SK-N-MC (cell line): ENCODE data around the gene BCL7B.
"Not testable (repeated sequence)": the region's sequence is repeated elsewhere in the genome, so short reads cannot be mapped to it uniquely, and the experiment has no call there.

Experiments
- DNase-seq: peaks from one replicate; pipeline ENCODE4 v3.0.0-alpha.2; 2011; ENCODE audit warnings: low read depth, low spot score
- H3K27ac ChIP-seq: fragments of 200-600 bp; sonication (generic); 2 replicates; pipeline ENCODE4 v1.5.1; 2016; ENCODE audit warnings: mixed run types
- H3K36me3 ChIP-seq: fragments of 200-600 bp; sonication (generic); 2 replicates; pipeline ENCODE4 v1.6.1; 2017; ENCODE audit warnings: antibody characterized with exemption, low read length, mixed read lengths; ENCODE audit not compliant: insufficient read depth
- H3K4me3 ChIP-seq: fragments of 200-600 bp; sonication (generic); 2 replicates; pipeline ENCODE4 v1.5.1; 2016
- H3K9ac ChIP-seq: fragments of 200-600 bp; sonication (generic); 2 replicates; pipeline ENCODE4 v1.8.0; 2017; ENCODE audit warnings: mixed run types, mixed read lengths; ENCODE audit not compliant: insufficient read length
- H3K9me3 ChIP-seq: fragments of 200-600 bp; sonication (generic); 2 replicates; pipeline ENCODE4 v1.6.1; 2017; ENCODE audit warnings: low read depth, mild to moderate bottlenecking, antibody characterized with exemption, low read length, moderate library complexity, mixed read lengths
- EZH2 ChIP-seq: fragments of 200-600 bp; sonication (generic); IDR thresholded peaks from one replicate; pipeline ENCODE4 v1.6.1; 2017; ENCODE audit warnings: antibody characterized with exemption
- FOXP2 ChIP-seq: optimal IDR thresholded peaks from 2 replicates; pipeline ENCODE3; 2011; ENCODE audit warnings: mild to moderate bottlenecking, moderate library complexity; ENCODE audit not compliant: insufficient read depth; ENCODE audit errors: extremely low read length, control extremely low read depth
- POLR2AphosphoS5 ChIP-seq: IDR thresholded peaks from 2 replicates; pipeline ENCODE4 v1.6.1; 2012; ENCODE audit warnings: mild to moderate bottlenecking, low read depth, low read length, borderline replicate concordance

The BCL7B gene

GRCh38 chr7:73596191-73597065, 38.9 kb upstream of the BCL7B start:
- H3K9me3 ChIP-seq = no peaks in the 10 kb centered on the region
- no peak for DNase-seq
- H3K36me3 ChIP-seq = no peaks in the 10 kb centered on the region
- no peak overlapping the region for H3K9ac ChIP-seq
- TF ChIP-seq FOXP2 (no peak), EZH2 (no peak), POLR2AphosphoS5 (no peak)
- H3K4me3 ChIP-seq = no peak overlapping the region
- H3K27ac ChIP-seq = no peak overlapping the region

DNA sequence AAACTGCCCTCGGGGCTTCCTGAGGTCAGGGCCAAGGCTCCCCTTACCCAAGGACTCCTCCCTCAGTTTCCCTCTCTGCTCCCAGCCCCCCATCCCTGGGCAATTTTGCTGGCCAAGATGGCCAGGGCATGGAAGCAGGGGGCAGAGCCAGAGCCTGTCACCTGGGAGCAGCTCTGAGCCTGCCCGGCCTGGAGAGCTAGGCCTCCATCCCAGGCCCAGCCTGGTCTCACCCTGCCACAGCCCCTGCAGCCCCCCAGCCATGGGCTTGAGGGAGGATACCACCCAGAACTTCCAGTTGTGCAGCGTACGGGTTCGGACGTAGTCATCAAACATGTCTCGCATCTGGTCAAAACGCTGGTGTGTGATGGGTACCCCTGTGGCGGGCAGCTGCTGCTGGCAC, 37.9 kb upstream of the BCL7B start:
- DNase-seq = no peak
- TF ChIP-seq EZH2 (no peak), FOXP2 (no peak), POLR2AphosphoS5 (no peak)
- Histone ChIP-seq H3K9ac (no peak overlapping the region), H3K4me3 (no peak overlapping the region), H3K9me3 (no peaks in the 10 kb centered on the region), H3K36me3 (no peaks in the 10 kb centered on the region), H3K27ac (no peak overlapping the region)

- no peak overlapping the region for H3K9ac ChIP-seq
- TF ChIP-seq FOXP2 = no peak
- TF ChIP-seq POLR2AphosphoS5 = no peak
- no peak for TF ChIP-seq EZH2
- no peaks in the 10 kb centered on the region for H3K36me3 ChIP-seq
- H3K4me3 ChIP-seq = no peak overlapping the region
- no peak overlapping the region for H3K27ac ChIP-seq
- no peaks in the 10 kb centered on the region for H3K9me3 ChIP-seq
- DNase-seq = no peak
Measured at GRCh38 chr7:73593207-73594045, 35.9 kb upstream of the BCL7B start.

GRCh38 chr7:73586911-73587310, 29.4 kb upstream of the BCL7B start:
- H3K27ac ChIP-seq = no peak overlapping the region
- no peaks in the 10 kb centered on the region for H3K9me3 ChIP-seq
- TF ChIP-seq EZH2 (no peak), FOXP2 (no peak), POLR2AphosphoS5 (no peak)
- H3K9ac ChIP-seq = no peak overlapping the region
- no peaks in the 10 kb centered on the region for H3K36me3 ChIP-seq
- DNase-seq = no peak
- no peak overlapping the region for H3K4me3 ChIP-seq

- no peaks in the 10 kb centered on the region for H3K9me3 ChIP-seq
- DNase-seq = no peak
- no peak overlapping the region for H3K4me3 ChIP-seq
- TF ChIP-seq EZH2 (no peak), FOXP2 (no peak), POLR2AphosphoS5 (no peak)
- H3K27ac ChIP-seq = no peak overlapping the region
- H3K9ac ChIP-seq = no peak overlapping the region
- no peaks in the 10 kb centered on the region for H3K36me3 ChIP-seq
Measured at GRCh38 chr7:73585196-73585595, 27.7 kb upstream of the BCL7B start.

DNA sequence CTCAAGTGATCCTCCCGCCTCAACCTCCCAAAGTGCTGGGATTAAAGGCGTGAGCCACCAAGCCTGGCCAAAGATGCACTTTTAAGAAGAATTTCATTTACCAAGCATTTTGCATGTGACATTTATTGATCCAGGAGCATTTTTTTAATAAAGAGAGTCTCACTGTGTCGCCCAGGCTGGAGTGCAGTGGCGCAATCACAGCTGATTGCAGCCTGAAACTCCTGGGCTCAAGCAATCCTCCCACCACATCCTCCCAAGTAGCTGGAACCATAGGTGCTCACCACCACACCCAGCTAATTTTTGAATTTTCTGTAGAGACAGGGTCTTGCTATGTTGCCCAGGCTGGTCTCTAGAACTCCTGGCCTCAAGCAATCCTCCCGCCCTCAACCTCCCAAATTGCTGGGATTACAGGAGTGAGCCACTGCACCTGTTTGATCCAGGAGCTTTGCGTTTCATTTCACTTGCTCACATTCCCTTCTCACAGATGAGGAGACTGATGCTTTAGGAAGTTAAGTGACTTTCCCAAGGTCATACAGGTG, 25.2 kb upstream of the BCL7B start:
- DNase-seq = no peak
- H3K9ac ChIP-seq = no peak overlapping the region
- no peaks in the 10 kb centered on the region for H3K36me3 ChIP-seq
- H3K27ac ChIP-seq = no peak overlapping the region
- no peaks in the 10 kb centered on the region for H3K9me3 ChIP-seq
- TF ChIP-seq FOXP2 = no peak
- no peak for TF ChIP-seq EZH2
- TF ChIP-seq POLR2AphosphoS5 = no peak
- H3K4me3 ChIP-seq = no peak overlapping the region

DNA sequence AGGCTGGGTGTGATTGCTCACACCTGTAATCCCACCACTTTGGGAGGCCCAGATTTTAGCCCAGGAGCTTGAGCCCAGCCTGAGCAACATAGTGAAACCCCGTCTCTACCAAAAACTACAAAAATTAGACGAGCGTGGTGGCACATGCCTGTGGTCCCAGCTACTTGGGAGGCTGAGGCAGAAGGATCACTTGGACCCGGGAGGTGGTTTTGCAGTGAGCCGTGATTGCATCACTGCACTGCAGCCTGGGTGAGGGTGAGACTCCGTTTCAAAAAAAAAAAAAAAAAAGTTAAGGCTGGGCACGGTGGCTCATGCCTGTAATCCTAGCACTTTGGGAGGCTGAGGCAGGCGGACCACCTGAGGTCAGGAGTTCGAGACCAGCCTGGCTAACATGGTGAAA, 23.5 kb upstream of the BCL7B start:
- H3K36me3 ChIP-seq, H3K4me3 ChIP-seq, H3K9ac ChIP-seq, H3K9me3 ChIP-seq, DNase-seq, H3K27ac ChIP-seq: not testable (repeated sequence)

DNA sequence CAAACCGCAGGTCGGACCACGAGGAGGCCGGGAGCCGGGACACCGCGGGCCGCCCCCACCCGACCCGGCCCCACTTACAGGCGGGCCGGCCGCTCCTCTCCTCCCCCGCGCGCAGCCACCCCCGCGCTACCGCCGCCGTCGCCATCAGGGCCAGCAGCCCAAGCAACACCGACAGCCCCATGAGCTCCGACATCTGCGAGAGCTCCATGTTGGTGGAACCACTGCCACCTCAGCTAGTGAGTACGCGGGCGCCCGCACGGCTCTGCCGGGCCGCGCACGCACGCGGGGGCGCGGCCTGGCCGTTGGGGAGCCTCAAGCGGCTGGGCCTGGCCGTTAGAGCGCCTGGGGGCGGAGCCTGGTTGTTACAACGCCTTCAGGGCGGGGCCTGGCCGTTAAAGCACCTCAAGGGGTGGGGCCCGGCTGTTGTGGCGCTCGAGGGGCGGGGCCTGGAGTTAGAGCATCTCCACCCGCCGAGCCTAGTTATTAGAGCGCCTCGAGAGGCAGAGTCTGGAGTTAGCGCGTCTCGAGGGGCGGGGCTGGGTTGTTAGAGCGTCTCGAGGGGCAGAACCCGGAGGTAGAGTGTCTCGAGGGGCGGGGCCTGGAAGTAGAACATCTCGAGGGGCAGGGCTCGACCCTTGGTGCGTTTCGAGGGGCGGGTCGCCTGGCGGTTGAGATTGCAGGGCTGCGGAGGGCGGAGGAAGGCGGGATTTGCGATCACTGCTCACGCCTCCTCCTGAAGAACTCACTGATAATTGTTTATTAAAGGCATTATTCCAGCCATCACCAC, 21.0 kb upstream of the BCL7B start, which contains the start of gene TBL2:
Gene TBL2 (minus strand): TSS at position 238 of the 787 bp plus-strand sequence. CDS start 30 bp downstream, at position 208.
- H3K36me3 ChIP-seq = peaks cover 14% of the 10 kb centered on the region
- H3K9ac ChIP-seq = peak within 1 kb of the TSS; percentile 87
- H3K9me3 ChIP-seq = no peaks in the 10 kb centered on the region
- peak; percentile 92 for DNase-seq
- TF ChIP-seq EZH2 = no peak
- peak; percentile 95 for TF ChIP-seq POLR2AphosphoS5
- no peak for TF ChIP-seq FOXP2
- H3K4me3 ChIP-seq = peak within 1 kb of the TSS; percentile 87
- H3K27ac ChIP-seq = peak within 1 kb of the TSS; percentile 76
